ENCODE measurements around the gene FBXL14.

Gene FBXL14

GRCh38 chr12:1532375-1533165 is 61.8 kb downstream of the FBXL14 start:
- Histone ChIP-seq H3K9me2 (replicated peaks; ENCODE audit: insufficient read depth, low read length) (no peaks in the 10 kb centered on the region), H3K79me2 (ENCODE audit: insufficient read depth, low read length) (no peaks in the 10 kb centered on the region), H3K27me3 (ENCODE audit: low read length) (no peaks in the 10 kb centered on the region), H3K9me3 (ENCODE audit: insufficient read depth, low read length) (no peaks in the 10 kb centered on the region), H3K4me2 (ENCODE audit: low read depth, low read length, poor library complexity, severe bottlenecking) (no peak overlapping the region), H3K4me3 (ENCODE audit: insufficient read depth, low read length, poor library complexity, severe bottlenecking) (no peak overlapping the region), H3K36me3 (ENCODE audit: low read length) (no peaks in the 10 kb centered on the region), H3K9ac (ENCODE audit: low read length) (no peak overlapping the region), H4K20me1 (ENCODE audit: low read depth, low read length) (no peaks in the 10 kb centered on the region), H2AFZ (ENCODE audit: low read depth, low read length, severe bottlenecking) (no peak overlapping the region), H3K27ac (ENCODE audit: low read depth, low read length) (no peak overlapping the region), H3F3A (ENCODE audit: insufficient read depth) (no peaks in the 10 kb centered on the region)
- no peak for TF ChIP-seq CTCF (IDR thresholded peaks at IDR 0.05; ENCODE audit: insufficient read depth, low read length, poor library complexity, severe bottlenecking)

- H3K79me2 ChIP-seq (ENCODE audit: insufficient read depth, low read length), result no peaks in the 10 kb centered on the region
- H4K20me1 ChIP-seq (ENCODE audit: low read depth, low read length), result no peaks in the 10 kb centered on the region
- TF ChIP-seq CTCF (IDR thresholded peaks at IDR 0.05; ENCODE audit: insufficient read depth, low read length, poor library complexity, severe bottlenecking) (no peak), EZH2phosphoT487 (conservative IDR thresholded peaks at IDR 0.05; ENCODE audit: low read length) (no peak)
- H2AFZ ChIP-seq (ENCODE audit: low read depth, low read length, severe bottlenecking), result no peak overlapping the region
- no peaks in the 10 kb centered on the region for H3K9me3 ChIP-seq (ENCODE audit: insufficient read depth, low read length)
- H3K4me2 ChIP-seq (ENCODE audit: low read depth, low read length, poor library complexity, severe bottlenecking), result no peak overlapping the region
- H3F3A ChIP-seq (ENCODE audit: insufficient read depth), result no peaks in the 10 kb centered on the region
- H3K9ac ChIP-seq (ENCODE audit: low read length), result no peak overlapping the region
- no peaks in the 10 kb centered on the region for H3K9me2 ChIP-seq (replicated peaks; ENCODE audit: insufficient read depth, low read length)
- H3K36me3 ChIP-seq (ENCODE audit: low read length), result no peaks in the 10 kb centered on the region
- H3K27me3 ChIP-seq (ENCODE audit: low read length), result no peaks in the 10 kb centered on the region
- H3K4me3 ChIP-seq (ENCODE audit: insufficient read depth, low read length, poor library complexity, severe bottlenecking), result no peak overlapping the region
- no peak overlapping the region for H3K27ac ChIP-seq (ENCODE audit: low read depth, low read length)
These were observed 62.6 kb downstream of the FBXL14 start for GRCh38 chr12:1531654-1532374.

GRCh38 chr12:1531153-1531653 is 63.2 kb downstream of the FBXL14 start:
- no peaks in the 10 kb centered on the region for H3K27me3 ChIP-seq (ENCODE audit: low read length)
- no peaks in the 10 kb centered on the region for H3K79me2 ChIP-seq (ENCODE audit: insufficient read depth, low read length)
- no peaks in the 10 kb centered on the region for H3K9me2 ChIP-seq (replicated peaks; ENCODE audit: insufficient read depth, low read length)
- H3K36me3 ChIP-seq (ENCODE audit: low read length), result no peaks in the 10 kb centered on the region
- H4K20me1 ChIP-seq (ENCODE audit: low read depth, low read length), result no peaks in the 10 kb centered on the region
- no peak overlapping the region for H2AFZ ChIP-seq (ENCODE audit: low read depth, low read length, severe bottlenecking)
- no peak overlapping the region for H3K4me3 ChIP-seq (ENCODE audit: insufficient read depth, low read length, poor library complexity, severe bottlenecking)
- no peaks in the 10 kb centered on the region for H3K9me3 ChIP-seq (ENCODE audit: insufficient read depth, low read length)
- H3K27ac ChIP-seq (ENCODE audit: low read depth, low read length), result no peak overlapping the region
- H3K9ac ChIP-seq (ENCODE audit: low read length), result no peak overlapping the region
- no peaks in the 10 kb centered on the region for H3F3A ChIP-seq (ENCODE audit: insufficient read depth)
- H3K4me2 ChIP-seq (ENCODE audit: low read depth, low read length, poor library complexity, severe bottlenecking), result peak overlapping the region; percentile 17
- TF ChIP-seq CTCF (IDR thresholded peaks at IDR 0.05; ENCODE audit: insufficient read depth, low read length, poor library complexity, severe bottlenecking) (no peak), EZH2phosphoT487 (conservative IDR thresholded peaks at IDR 0.05; ENCODE audit: low read length) (0 out of 2 replicates have a peak, but pooled peaks have one; percentile 39)

All from SU-DHL-6 (cell line).